GM19468 (cell line): Measurements from ENCODE around the gene TM4SF20.

Experiments used
- ATAC-seq: cut with Tn5 transposase; IDR thresholded peaks from one replicate; pipeline ENCODE4 v1.9.1; 2021; ENCODE audit warnings: mild to moderate bottlenecking, moderate library complexity, moderate number of reproducible peaks; ENCODE audit not compliant: unreplicated experiment; ENCODE audit errors: extremely low read depth

Gene TM4SF20

GRCh38 chr2:227324642-227324994, 54.5 kb downstream of the TM4SF20 start:
- ATAC-seq: no peak

DNA sequence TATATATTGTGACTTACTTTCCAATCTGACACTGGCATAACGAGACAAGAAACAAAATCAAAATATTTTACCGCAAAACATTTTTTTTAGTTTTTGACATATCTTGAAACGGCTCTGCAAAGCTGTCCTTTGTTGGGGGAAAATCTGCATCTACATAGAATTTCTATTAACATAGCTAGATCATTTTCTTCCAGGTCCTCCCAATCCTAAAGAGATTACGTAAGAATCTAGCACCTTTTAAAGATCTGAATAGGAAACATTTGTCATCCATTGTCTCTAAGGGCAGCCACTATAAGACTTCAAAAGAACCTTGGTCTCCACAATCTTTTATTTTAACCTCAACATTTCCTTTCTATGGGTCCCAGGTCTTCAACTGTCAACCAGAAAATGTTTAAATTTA, 55.3 kb downstream of the TM4SF20 start:
- no peak for ATAC-seq

GRCh38 chr2:227322530-227323205, 56.4 kb downstream of the TM4SF20 start:
- ATAC-seq: no peak

DNA sequence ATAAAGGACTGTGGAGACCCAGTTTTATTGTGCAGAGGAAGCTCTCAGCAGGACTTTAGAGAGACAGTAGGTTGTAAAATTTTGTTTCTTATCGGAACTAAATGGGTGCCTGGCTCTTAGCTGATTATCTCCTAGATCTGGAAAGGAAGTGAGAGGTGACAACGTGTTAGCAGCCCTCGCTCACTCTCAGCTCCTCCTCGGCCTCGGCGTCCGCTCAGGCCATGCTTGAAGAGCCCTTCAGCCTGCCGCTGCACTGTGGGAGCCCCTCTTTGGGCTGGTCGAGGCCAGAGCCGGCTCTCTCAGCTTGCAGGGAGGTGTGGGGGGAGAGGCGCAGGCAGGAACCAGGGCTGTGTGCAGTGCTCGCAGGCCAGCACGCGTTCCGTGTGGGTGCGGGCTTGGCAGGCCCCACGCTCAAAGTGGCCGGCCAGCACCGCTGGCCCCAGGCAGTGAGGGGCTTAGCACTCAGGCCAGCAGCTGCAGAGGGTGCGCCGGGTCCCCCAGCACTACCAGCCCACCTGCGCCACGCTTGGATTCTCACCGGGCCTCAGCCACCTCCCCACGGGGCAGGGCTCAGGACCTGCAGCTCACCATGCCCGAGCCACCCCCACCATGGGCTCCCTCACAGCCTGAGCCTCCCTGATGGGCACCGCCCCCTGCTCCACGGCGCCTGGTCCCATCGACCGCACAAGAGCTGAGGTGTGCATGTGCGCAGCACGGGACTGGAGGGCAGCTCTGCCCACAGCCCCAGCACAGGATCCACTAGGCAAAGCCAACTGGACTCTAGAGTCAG, 58.6 kb downstream of the TM4SF20 start:
- no peak for ATAC-seq

DNA sequence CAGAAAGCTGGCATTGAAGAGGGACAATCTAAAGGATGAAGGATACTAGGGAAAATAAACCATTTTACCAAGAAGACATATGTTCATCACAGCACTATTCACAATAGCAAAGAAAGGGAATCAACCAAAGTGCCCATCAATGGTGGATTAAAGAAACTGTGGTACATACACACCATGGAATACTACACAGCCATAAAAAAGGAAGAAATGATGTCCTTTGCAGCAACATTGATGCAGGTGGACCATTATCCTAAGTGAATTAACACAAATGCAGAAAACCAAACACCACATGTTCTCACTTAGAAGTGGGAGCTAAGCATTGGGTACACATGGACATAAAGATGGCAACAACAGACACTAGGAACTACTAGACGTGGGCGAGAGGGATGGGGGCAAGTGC, 61.3 kb downstream of the TM4SF20 start:
- ATAC-seq: no peak

DNA sequence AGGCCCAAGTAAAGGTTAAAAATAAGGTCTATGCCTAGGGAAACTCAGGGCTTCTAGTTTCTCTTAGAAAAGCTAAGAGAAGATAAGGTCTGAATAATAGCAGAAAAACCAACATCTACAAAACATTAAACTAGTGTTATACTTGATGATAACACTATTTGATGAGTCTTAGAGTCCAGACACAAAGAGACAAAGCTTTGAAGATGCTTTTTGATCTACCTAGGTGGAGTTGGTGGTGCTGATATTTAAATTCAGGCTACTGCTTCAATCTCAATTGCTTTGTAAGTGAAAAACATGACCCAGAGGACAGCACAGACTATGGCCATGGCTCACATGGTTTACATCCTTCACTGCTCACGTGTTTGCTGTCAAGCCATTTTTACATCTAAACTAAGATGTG, 65.8 kb downstream of the TM4SF20 start:
- ATAC-seq: no peak

DNA sequence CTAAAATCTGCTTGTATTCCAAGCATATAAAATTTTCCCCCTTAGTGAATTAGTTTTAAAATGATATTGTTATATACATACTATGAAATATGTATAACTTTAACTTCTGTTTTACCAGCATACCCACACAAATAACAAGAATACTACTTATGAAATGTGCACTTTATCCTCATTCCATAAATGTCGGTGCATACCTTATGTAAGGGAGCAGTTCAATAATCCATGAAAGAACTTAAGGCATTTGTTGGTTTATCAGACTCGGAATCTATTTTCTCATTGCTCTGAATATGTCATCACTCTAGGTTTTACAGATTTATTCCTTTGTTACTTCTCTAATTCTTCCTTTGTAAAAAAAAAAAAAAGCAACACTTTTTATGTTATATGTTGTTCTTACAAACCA, 66.5 kb downstream of the TM4SF20 start:
- no peak for ATAC-seq
